Hepatocyte (in vitro differentiated cells): ENCODE data around the gene CD44.

Experiments used
- CTCF ChIP-seq: fragments of 200-600 bp; sonication (generic); IDR thresholded peaks from 2 replicates; pipeline ENCODE4 v1.5.1; 2016; ENCODE audit warnings: antibody characterized with exemption, mild to moderate bottlenecking; ENCODE audit not compliant: poor library complexity
- EZH2 ChIP-seq: fragments of 200-600 bp; sonication (generic); IDR thresholded peaks from 2 replicates; pipeline ENCODE4 v1.6.1; 2016; ENCODE audit warnings: antibody characterized with exemption, mild to moderate bottlenecking, borderline replicate concordance

- TF ChIP-seq CTCF: no peak
- TF ChIP-seq EZH2: no peak
Measured at GRCh38 chr11:35178067-35178805, 39.3 kb downstream of the CD44 start.
